OCI-LY1 (cell line): Measurements from ENCODE around the gene ARHGDIG.

Source experiments
- CTCF ChIP-seq: fragments of 200-600 bp; sonication (generic), shearing (Covaris generic); IDR thresholded peaks from 2 replicates; pipeline ENCODE4 v1.5.1; 2017; ENCODE audit warnings: mild to moderate bottlenecking, antibody characterized with exemption, low read length, moderate library complexity, mixed read lengths
- EZH2 ChIP-seq: fragments of 200-600 bp; sonication (generic), shearing (Covaris generic); IDR thresholded peaks from 2 replicates; pipeline ENCODE4 v1.8.0; 2017; ENCODE audit warnings: borderline replicate concordance, mixed run types, mild to moderate bottlenecking, antibody characterized with exemption, low read length, moderate library complexity, mixed read lengths

- TF ChIP-seq CTCF: no peak
- no peak for TF ChIP-seq EZH2
These were observed 49.4 kb upstream of the ARHGDIG start for GRCh38 chr16:230949-231348.
